NCI-H146 treated with DMSO at 0.1 percent for 48 hours (cell line): ENCODE data around the gene EDEM3.

Experiments used
- DNase-seq: peaks from one replicate; lab custom pipeline; 2025; ENCODE audit not compliant: unreplicated experiment; lab: John Stamatoyannopoulos, UW

EDEM3 gene

GRCh38 chr1:184673305-184673704 lies 81.4 kb downstream of the EDEM3 start:
- DNase-seq: no peak

- peak; percentile 66 for DNase-seq
Observed at GRCh38 chr1:184672013-184672726, 82.5 kb downstream of the EDEM3 start.

GRCh38 chr1:184669391-184669790 lies 85.3 kb downstream of the EDEM3 start:
- DNase-seq: no peak

- no peak for DNase-seq
Observed at GRCh38 chr1:184665360-184665759, 89.3 kb downstream of the EDEM3 start.

- DNase-seq: no peak
Observed at GRCh38 chr1:184664661-184665060, 90.0 kb downstream of the EDEM3 start.

- DNase-seq: no peak
Observed at GRCh38 chr1:184664042-184664660, 90.5 kb downstream of the EDEM3 start.

GRCh38 chr1:184661801-184662200 lies 92.9 kb downstream of the EDEM3 start:
- DNase-seq: no peak

- no peak for DNase-seq
Observed at GRCh38 chr1:184660462-184661191, 94.0 kb downstream of the EDEM3 start.

- no peak for DNase-seq
Observed at GRCh38 chr1:184658055-184658454, 96.6 kb downstream of the EDEM3 start.

GRCh38 chr1:184656221-184656620 lies 98.4 kb downstream of the EDEM3 start:
- DNase-seq: no peak

- no peak for DNase-seq
Observed at GRCh38 chr1:184655185-184655584, 99.5 kb downstream of the EDEM3 start.

- no peak for DNase-seq
Observed at GRCh38 chr1:184650177-184650866, 104.3 kb downstream of the EDEM3 start.

- no peak for DNase-seq
Observed at GRCh38 chr1:184649451-184649888, 105.2 kb downstream of the EDEM3 start.

- DNase-seq: no peak
Observed at GRCh38 chr1:184648856-184649201, 105.8 kb downstream of the EDEM3 start.

- DNase-seq: no peak
Observed at GRCh38 chr1:184648160-184648855, 106.3 kb downstream of the EDEM3 start.

GRCh38 chr1:184647471-184647870 lies 107.2 kb downstream of the EDEM3 start:
- DNase-seq: no peak

GRCh38 chr1:184646824-184647223 lies 107.8 kb downstream of the EDEM3 start:
- no peak for DNase-seq

GRCh38 chr1:184646178-184646701 lies 108.4 kb downstream of the EDEM3 start:
- no peak for DNase-seq

- no peak for DNase-seq
Observed at GRCh38 chr1:184644771-184645170, 109.9 kb downstream of the EDEM3 start.

- DNase-seq: no peak
Observed at GRCh38 chr1:184643661-184644060, 111.0 kb downstream of the EDEM3 start.

GRCh38 chr1:184641894-184642293 lies 112.8 kb downstream of the EDEM3 start:
- no peak for DNase-seq
